Transverse colon (tissue), 3 donors: Measurements from ENCODE around the gene ADGRB2.

Source experiments
- POLR2A ChIP-seq: fragments of 450-650 bp; IDR thresholded peaks from one replicate; pipeline ENCODE4 v1.6.1; 2016; ENCODE audit warnings: antibody characterized with exemption, mild to moderate bottlenecking, moderate library complexity
- POLR2AphosphoS5 ChIP-seq, 3 donors: sonication (generic); formaldehyde crosslinking; IDR thresholded peaks; one replicate each; pipeline ENCODE4 v1.6.1; 2016; ENCODE audit warnings: antibody characterized with exemption in 3 of 3

DNA sequence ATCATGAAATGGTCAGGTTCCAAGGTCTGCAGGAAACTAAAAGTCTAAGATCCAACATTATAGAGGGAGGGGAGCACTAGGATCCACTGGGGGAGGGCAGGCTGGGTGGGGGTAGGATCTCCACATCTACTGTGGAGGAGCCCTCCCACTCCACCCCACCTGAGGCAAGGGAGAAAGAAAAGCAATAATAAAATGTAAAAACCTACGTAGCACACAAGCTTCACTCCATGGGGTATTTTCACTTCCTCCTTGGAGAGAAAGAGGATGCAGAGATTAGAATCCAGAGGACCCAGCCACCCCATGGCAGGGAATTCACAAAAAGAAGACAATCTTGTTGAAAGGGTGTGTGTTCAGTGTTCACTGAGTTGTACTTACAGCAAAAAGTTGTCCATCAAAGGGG, 37.3 kb upstream of the ADGRB2 start:
- TF ChIP-seq POLR2A (no peak), POLR2AphosphoS5 (IDR thresholded peaks at IDR 0.05) (no peak)
